Uterus (tissue), 4 donors: ENCODE measurements around the gene ZNF629. TPM values are rescaled to one million over a fixed set of nuclear protein-coding genes. Genes with fewer than 3 reads are reported as not detected.

Experiments used
- DNase-seq, 2 donors: peaks; one replicate each; pipeline ENCODE4 v3.0.0-alpha.2; 2019 to 2020
- H3K27ac ChIP-seq, 2 donors: fragments of 200-600 bp; sonication (generic); 1 replicate in 1 of 2; 2 replicates in 1 of 2; pipeline ENCODE4 v1.5.1; 2016 to 2018
- H3K27me3 ChIP-seq, 2 donors: fragments of 200-600 bp; sonication (generic); one replicate each; pipeline ENCODE4 v1.5.1; 2018 to 2019; ENCODE audit warnings: control low read depth in 1 of 2
- H3K36me3 ChIP-seq, 2 donors: fragments of 200-600 bp; sonication (generic); one replicate each; pipeline ENCODE4 v1.5.1; 2019; ENCODE audit warnings: control low read depth in 1 of 2
- H3K4me1 ChIP-seq, 2 donors: fragments of 200-600 bp; sonication (generic); one replicate each; pipeline ENCODE4 v1.5.1; 2018 to 2019; ENCODE audit warnings: control low read depth in 1 of 2
- H3K4me3 ChIP-seq, 2 donors: fragments of 200-600 bp; sonication (generic); 1 replicate in 1 of 2; 2 replicates in 1 of 2; pipeline ENCODE4 v1.5.1; 2018 to 2019; ENCODE audit warnings: mild to moderate bottlenecking in 1 of 2
- H3K9me3 ChIP-seq, 2 donors: fragments of 200-600 bp; sonication (generic); one replicate each; pipeline ENCODE4 v1.5.1; 2019; ENCODE audit warnings: control low read depth in 1 of 2
- POLR2A ChIP-seq, 2 donors: fragments of 450-650 bp; IDR thresholded peaks; one replicate each; pipeline ENCODE4 v1.6.1; 2016; ENCODE audit warnings: antibody characterized with exemption in 2 of 2, mild to moderate bottlenecking in 1 of 2, moderate library complexity in 1 of 2
- intact Hi-C: fragments of 100-400 bp; cut with DNase I; formaldehyde crosslinking; loops from one replicate; pipeline ENCODE4 v1.15.1; 2023; ENCODE audit warnings: low total_unique reads
- total RNA-seq, 4 donors: library from RNA; depleted of rRNA in 3 of 4; stranded (reverse); fragments of >200 nt in 3 of 4; gene quantifications; one replicate each; pipeline versions ENCODE4 v1.1.0 to v1.2.4, GENCODE V29; 2014 to 2023
- TF ChIP-seq, protein P1 (sequence below), 4 experiments: fragments of 200-600 bp in 2 of 4; fragments of 450-650 bp in 2 of 4; sonication (generic) in 2 of 4; IDR thresholded peaks; one replicate each; pipeline ENCODE4 v1.5.1; 2016 to 2019; ENCODE audit warnings: antibody characterized with exemption in 4 of 4, mild to moderate bottlenecking in 2 of 4, moderate library complexity in 1 of 4
- donor health status: DM: yes; HTN: yes; CAD: no.

The ZNF629 gene
- total RNA-seq, 4 donors from 2014 or later, result 5.4 to 25.5 (median 10.7) TPM

DNA sequence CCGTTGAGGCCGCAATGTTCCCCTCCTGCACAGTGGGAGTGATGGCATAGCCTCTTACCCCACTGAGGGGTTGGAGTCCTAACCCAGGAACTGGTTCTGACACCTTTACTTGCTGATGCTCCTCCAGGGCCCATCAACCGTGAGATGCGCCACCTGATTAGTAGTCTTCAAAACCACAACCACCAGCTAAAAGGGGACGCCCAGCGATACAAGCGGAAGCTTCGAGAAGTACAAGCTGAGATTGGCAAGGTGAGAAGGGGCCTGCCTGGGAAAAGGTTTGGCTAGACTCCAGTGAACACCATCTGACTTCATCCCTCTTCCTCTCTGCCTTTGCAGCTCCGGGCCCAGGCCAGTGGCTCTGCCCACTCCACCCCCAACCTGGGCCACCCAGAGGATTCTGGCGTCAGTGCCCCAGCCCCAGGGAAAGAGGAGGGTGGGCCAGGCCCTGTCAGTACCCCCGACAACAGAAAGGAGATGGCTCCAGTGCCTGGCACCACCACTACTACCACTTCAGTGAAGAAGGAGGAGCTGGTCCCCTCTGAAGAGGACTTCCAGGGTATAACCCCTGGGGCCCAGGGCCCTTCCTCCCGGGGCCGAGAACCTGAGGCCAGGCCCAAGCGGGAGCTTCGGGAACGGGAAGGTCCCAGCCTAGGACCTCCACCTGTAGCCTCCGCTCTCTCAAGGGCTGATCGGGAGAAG lies 19.1 kb downstream of the ZNF629 start:
- Histone ChIP-seq H3K36me3 (no peaks in the 10 kb centered on the region), H3K4me3 (no peak overlapping the region), H3K27me3 (no peaks in the 10 kb centered on the region), H3K27ac (no peak overlapping the region), H3K9me3 (no peaks in the 10 kb centered on the region), H3K4me1 (peaks cover under 1 to 14% of the 10 kb centered on the region in 2 donors)
- DNase-seq, result no peak
- intact Hi-C loops, result no loop called here
- no peak for TF ChIP-seq POLR2A (IDR thresholded peaks at IDR 0.05)
- TF ChIP-seq, protein P1, sequence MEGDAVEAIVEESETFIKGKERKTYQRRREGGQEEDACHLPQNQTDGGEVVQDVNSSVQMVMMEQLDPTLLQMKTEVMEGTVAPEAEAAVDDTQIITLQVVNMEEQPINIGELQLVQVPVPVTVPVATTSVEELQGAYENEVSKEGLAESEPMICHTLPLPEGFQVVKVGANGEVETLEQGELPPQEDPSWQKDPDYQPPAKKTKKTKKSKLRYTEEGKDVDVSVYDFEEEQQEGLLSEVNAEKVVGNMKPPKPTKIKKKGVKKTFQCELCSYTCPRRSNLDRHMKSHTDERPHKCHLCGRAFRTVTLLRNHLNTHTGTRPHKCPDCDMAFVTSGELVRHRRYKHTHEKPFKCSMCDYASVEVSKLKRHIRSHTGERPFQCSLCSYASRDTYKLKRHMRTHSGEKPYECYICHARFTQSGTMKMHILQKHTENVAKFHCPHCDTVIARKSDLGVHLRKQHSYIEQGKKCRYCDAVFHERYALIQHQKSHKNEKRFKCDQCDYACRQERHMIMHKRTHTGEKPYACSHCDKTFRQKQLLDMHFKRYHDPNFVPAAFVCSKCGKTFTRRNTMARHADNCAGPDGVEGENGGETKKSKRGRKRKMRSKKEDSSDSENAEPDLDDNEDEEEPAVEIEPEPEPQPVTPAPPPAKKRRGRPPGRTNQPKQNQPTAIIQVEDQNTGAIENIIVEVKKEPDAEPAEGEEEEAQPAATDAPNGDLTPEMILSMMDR (IDR thresholded peaks at IDR 0.05), result no peak

DNA sequence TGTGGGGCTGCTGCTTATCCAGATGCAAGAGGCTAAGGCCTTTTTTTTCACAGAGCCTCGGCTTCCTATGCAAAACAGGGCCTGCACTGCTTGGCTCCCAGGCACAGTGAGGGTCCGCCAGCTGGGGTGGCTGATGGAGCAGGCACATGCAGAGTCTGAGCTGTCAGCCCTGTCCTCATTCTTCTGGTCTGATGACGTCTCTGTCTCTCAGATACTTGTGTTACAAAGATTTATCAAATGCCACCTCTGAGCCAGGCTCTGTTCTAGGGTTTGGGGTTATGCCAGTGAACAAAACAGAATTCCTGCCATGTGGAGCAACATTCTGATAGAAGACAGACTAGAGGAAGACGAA lies 20.1 kb downstream of the ZNF629 start:
- TF ChIP-seq POLR2A (IDR thresholded peaks at IDR 0.05), result no peak
- TF ChIP-seq, protein P1 (IDR thresholded peaks at IDR 0.05), result no peak
- Histone ChIP-seq H3K9me3 (no peaks in the 10 kb centered on the region), H3K4me3 (no peak overlapping the region), H3K36me3 (no peaks in the 10 kb centered on the region), H3K27ac (no peak overlapping the region), H3K4me1 (peaks cover 3 to 14% of the 10 kb centered on the region in 2 donors), H3K27me3 (no peaks in the 10 kb centered on the region)
- DNase-seq, result no peak
- intact Hi-C loops, result no loop called here

DNA sequence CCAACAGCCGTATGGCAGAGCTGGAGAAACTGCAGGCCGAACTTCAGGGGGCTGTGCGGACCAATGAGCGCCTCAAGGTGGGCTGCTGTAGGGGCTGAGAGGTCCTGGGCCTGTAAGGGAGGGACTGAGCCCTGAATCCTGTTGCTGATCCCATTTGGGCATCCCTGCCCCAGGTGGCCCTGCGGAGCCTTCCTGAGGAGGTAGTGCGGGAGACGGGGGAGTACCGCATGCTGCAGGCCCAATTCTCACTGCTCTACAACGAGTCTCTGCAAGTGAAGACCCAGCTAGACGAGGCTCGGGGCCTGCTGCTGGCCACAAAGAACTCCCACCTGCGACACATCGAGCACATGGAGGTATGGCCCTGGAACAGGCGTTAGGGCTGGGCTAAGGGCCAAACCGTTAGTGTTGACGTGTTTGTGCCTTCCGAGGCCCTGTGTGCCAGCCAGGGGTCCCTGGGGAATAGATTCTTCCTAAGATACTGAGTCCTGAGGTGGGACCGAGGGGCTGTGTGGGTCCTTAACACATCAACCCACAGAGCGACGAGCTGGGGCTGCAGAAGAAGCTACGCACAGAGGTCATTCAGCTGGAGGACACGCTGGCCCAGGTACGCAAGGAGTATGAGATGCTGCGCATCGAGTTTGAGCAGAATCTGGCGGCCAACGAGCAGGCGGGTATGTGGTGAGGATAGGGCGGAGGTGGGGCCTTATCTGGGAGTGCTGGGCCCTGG lies 20.6 kb downstream of the ZNF629 start:
- Histone ChIP-seq H3K36me3 (no peaks in the 10 kb centered on the region), H3K4me3 (no peak overlapping the region), H3K4me1 (peaks cover 3 to 16% of the 10 kb centered on the region in 2 donors), H3K9me3 (no peaks in the 10 kb centered on the region), H3K27me3 (no peaks in the 10 kb centered on the region), H3K27ac (no peak overlapping the region)
- intact Hi-C loops, result no loop called here
- DNase-seq, result no peak
- TF ChIP-seq, protein P1 (IDR thresholded peaks at IDR 0.05), result no peak
- TF ChIP-seq POLR2A (IDR thresholded peaks at IDR 0.05), result no peak

DNA sequence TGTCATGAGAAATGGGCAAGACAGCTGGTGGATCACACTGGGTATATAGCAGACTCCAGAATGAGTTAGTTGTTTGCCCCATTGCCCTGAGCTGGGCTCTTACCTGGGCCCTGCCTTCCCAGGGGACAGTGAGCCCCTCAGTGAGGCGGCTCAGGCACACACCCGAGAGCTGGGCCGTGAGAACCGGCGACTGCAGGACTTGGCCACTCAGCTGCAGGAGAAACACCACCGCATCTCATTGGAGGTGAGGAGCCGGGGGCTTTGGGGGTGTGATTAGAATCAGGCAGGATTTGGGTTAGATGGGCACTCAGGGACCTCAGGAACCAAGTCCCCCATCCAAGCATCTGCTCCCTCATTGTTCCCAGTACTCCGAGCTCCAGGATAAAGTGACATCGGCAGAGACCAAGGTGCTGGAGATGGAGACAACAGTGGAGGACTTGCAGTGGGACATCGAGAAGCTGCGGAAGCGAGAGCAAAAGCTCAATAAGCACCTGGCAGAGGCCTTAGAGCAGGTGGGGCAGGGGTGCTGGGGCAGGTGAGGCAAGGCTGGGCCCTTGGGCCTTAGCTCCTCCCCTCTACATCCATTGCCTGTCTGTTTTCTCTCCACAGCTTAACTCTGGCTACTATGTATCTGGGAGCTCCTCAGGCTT lies 22.1 kb downstream of the ZNF629 start:
- no peaks in the 10 kb centered on the region for H3K27me3 ChIP-seq
- H3K4me1 ChIP-seq, result peaks cover 7 to 23% of the 10 kb centered on the region in 2 donors
- H3K4me3 ChIP-seq, result no peak overlapping the region
- H3K36me3 ChIP-seq, result no peaks in the 10 kb centered on the region
- no peak for DNase-seq
- H3K27ac ChIP-seq, result no peak overlapping the region
- intact Hi-C loops, result no loop called here
- no peaks in the 10 kb centered on the region for H3K9me3 ChIP-seq
- TF ChIP-seq, protein P1 (IDR thresholded peaks at IDR 0.05), result no peak
- TF ChIP-seq POLR2A (IDR thresholded peaks at IDR 0.05), result no peak

DNA sequence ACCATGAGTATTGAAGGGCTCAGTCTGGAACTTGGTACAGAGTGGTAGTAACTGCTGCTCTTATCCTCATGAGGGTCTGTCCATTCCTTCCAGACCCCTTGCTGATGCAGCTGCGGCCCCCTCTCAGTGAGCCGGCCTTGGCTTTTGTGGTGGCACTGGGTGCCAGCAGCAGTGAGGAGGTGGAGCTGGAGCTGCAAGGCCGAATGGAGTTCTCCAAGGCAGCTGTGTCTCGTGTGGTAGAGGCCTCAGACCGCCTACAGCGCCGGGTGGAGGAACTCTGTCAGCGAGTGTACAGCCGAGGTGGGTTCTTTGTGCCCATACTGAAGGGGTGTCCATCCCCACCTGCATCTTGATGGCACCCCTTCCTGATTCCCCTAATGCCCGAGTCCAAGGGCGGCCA lies 22.9 kb downstream of the ZNF629 start:
- H3K27ac ChIP-seq, result no peak overlapping the region
- H3K27me3 ChIP-seq, result no peaks in the 10 kb centered on the region
- no peaks in the 10 kb centered on the region for H3K9me3 ChIP-seq
- intact Hi-C loops, result no loop called here
- DNase-seq, result no peak
- peaks cover 7 to 23% of the 10 kb centered on the region in 2 donors for H3K4me1 ChIP-seq
- TF ChIP-seq, protein P1 (IDR thresholded peaks at IDR 0.05), result no peak
- TF ChIP-seq POLR2A (IDR thresholded peaks at IDR 0.05), result no peak
- no peak overlapping the region for H3K4me3 ChIP-seq
- H3K36me3 ChIP-seq, result no peaks in the 10 kb centered on the region
